Lower leg skin (tissue), 3 donors: Measurements from ENCODE around the gene LMF1.

ENCODE experiments used
- CTCF ChIP-seq, 3 donors: fragments of 450-650 bp; IDR thresholded peaks; one replicate each; pipeline ENCODE4 v1.5.1; 2016; ENCODE audit warnings: antibody characterized with exemption in 3 of 3, mild to moderate bottlenecking in 3 of 3, moderate library complexity in 2 of 3
- POLR2A ChIP-seq, 2 donors: fragments of 450-650 bp; IDR thresholded peaks; one replicate each; pipeline ENCODE4 v1.6.1; 2016 to 2017; ENCODE audit warnings: antibody characterized with exemption in 2 of 2, mild to moderate bottlenecking in 1 of 2, moderate library complexity in 1 of 2

- TF ChIP-seq CTCF (IDR thresholded peaks at IDR 0.05), result no peak
- no peak for TF ChIP-seq POLR2A (IDR thresholded peaks at IDR 0.05)
Observed at GRCh38 chr16:817001-817906, 153.5 kb downstream of the LMF1 start.
